ENCODE data around the gene ITGB2. TPM values are rescaled to one million over a fixed set of nuclear protein-coding genes. Genes with fewer than 3 reads are reported as not detected.
A peak's percentile ranks its signal among the peaks of the same experiment; 100 is the strongest.

Gene ITGB2
- total RNA-seq, 1 experiment from 2014 or later: 1.5 TPM

GRCh38 chr21:44869781-44870747, 50.6 kb downstream of the ITGB2 start:
- Mint-ChIP-seq H3K4me1 (peaks cover 54% of the 10 kb centered on the region), H3K4me3 (no peak overlapping the region), H3K27ac (peak overlapping the region; percentile 80; the same call in 1 of the 2 replicates), H3K36me3 (peaks cover 3% of the 10 kb centered on the region), H3K9me3 (no peaks in the 10 kb centered on the region), H3K27me3 (ENCODE audit: low read depth) (peaks cover 9% of the 10 kb centered on the region)
- DNase-seq (ENCODE audit: low spot score) (no peak), ATAC-seq (no peak)
- TF ChIP-seq SP1 (CRISPR knock-in tag; conservative IDR thresholded peaks at IDR 0.05): no peak
- no peak for TF ChIP-seq HMGA2 (CRISPR knock-in tag; IDR thresholded peaks at IDR 0.05)
- TF ChIP-seq ZNF263 (CRISPR knock-in tag; IDR thresholded peaks at IDR 0.05; ENCODE audit: low read depth): no peak
- no peak for TF ChIP-seq IRF1 (CRISPR knock-in tag; IDR thresholded peaks at IDR 0.05)
- TF ChIP-seq AFF4 (CRISPR knock-in tag; IDR thresholded peaks at IDR 0.05; ENCODE audit: borderline replicate concordance): no peak
- TF ChIP-seq E2F5 (CRISPR knock-in tag; IDR thresholded peaks at IDR 0.05): no peak
- no peak for TF ChIP-seq STAT6 (CRISPR knock-in tag; conservative IDR thresholded peaks at IDR 0.05; ENCODE audit: low read depth)
- no peak for TF ChIP-seq CDX4 (CRISPR knock-in tag; IDR thresholded peaks at IDR 0.05; ENCODE audit: borderline replicate concordance)
- no peak for TF ChIP-seq SMAD3 (CRISPR knock-in tag; IDR thresholded peaks at IDR 0.05; ENCODE audit: borderline replicate concordance)
- ChIA-PET POLR2A (no interaction called here), CTCF (no interaction called here)

GRCh38 chr21:44868707-44869106, 52.0 kb downstream of the ITGB2 start:
- Mint-ChIP-seq H3K4me3 (no peak overlapping the region), H3K36me3 (peaks cover 15% of the 10 kb centered on the region), H3K9me3 (no peaks in the 10 kb centered on the region), H3K4me1 (peaks cover 49% of the 10 kb centered on the region), H3K27me3 (ENCODE audit: low read depth) (no peaks in the 10 kb centered on the region; the same call in 1 of the 2 replicates), H3K27ac (peak overlapping the region; percentile 21; the same call in 1 of the 2 replicates)
- DNase-seq (ENCODE audit: low spot score): no peak
- CTCF ChIA-PET: no interaction called here
- ATAC-seq: no peak
- POLR2A ChIA-PET: no interaction called here
- TF ChIP-seq ZNF263 (CRISPR knock-in tag; IDR thresholded peaks at IDR 0.05; ENCODE audit: low read depth): no peak
- TF ChIP-seq TP53 (CRISPR knock-in tag; IDR thresholded peaks at IDR 0.05): no peak
- no peak for TF ChIP-seq CDX4 (CRISPR knock-in tag; IDR thresholded peaks at IDR 0.05; ENCODE audit: borderline replicate concordance)
- TF ChIP-seq RELA (CRISPR knock-in tag; IDR thresholded peaks at IDR 0.05; ENCODE audit: borderline replicate concordance): no peak
- no peak for TF ChIP-seq SOX15 (CRISPR knock-in tag; IDR thresholded peaks at IDR 0.05)
- no peak for TF ChIP-seq ZBTB43 (CRISPR knock-in tag; IDR thresholded peaks at IDR 0.05)
- TF ChIP-seq GABPB1 (CRISPR knock-in tag; IDR thresholded peaks at IDR 0.05): no peak
- no peak for TF ChIP-seq IRF1 (CRISPR knock-in tag; IDR thresholded peaks at IDR 0.05)
- no peak for TF ChIP-seq SMAD4 (CRISPR knock-in tag; IDR thresholded peaks at IDR 0.05)
- no peak for TF ChIP-seq PREB (CRISPR knock-in tag; IDR thresholded peaks at IDR 0.05; ENCODE audit: borderline replicate concordance)
- TF ChIP-seq TEAD1 (CRISPR knock-in tag; IDR thresholded peaks at IDR 0.05): no peak
